Loucy (cell line): Measurements from ENCODE around the gene DEPDC5.

Source experiments
- EZH2phosphoT487 ChIP-seq: fragments of 200-600 bp; IDR thresholded peaks from 2 replicates; pipeline ENCODE4 v1.6.1; 2018; ENCODE audit warnings: antibody characterized with exemption, mild to moderate bottlenecking, moderate library complexity, borderline replicate concordance
- TF ChIP-seq, protein P1 (sequence below): fragments of 200-600 bp; sonication (generic); conservative IDR thresholded peaks from 2 replicates; pipeline ENCODE4 v1.5.1; 2014; ENCODE audit warnings: mild to moderate bottlenecking, antibody characterized with exemption, low read length

DNA sequence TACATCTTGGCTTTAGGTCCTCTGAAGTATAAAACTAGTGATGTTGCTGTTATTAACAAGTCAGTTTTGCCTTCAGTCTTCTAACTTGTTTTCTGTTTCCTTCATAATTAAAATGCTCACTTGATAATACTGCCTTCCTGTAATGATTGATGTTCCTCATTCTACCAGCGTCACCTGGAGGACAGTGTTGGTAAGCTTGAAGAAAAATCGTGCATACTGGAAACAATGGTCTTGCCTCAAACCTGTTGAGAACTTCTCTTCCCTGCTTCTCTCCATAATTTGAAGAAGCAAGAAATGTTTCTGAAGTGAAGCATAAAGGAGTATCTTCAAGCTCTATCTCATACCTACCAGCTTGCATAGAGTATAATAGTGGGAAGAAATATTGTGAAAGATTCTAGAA lies 193.5 kb downstream of the DEPDC5 start:
- TF ChIP-seq, protein P1, sequence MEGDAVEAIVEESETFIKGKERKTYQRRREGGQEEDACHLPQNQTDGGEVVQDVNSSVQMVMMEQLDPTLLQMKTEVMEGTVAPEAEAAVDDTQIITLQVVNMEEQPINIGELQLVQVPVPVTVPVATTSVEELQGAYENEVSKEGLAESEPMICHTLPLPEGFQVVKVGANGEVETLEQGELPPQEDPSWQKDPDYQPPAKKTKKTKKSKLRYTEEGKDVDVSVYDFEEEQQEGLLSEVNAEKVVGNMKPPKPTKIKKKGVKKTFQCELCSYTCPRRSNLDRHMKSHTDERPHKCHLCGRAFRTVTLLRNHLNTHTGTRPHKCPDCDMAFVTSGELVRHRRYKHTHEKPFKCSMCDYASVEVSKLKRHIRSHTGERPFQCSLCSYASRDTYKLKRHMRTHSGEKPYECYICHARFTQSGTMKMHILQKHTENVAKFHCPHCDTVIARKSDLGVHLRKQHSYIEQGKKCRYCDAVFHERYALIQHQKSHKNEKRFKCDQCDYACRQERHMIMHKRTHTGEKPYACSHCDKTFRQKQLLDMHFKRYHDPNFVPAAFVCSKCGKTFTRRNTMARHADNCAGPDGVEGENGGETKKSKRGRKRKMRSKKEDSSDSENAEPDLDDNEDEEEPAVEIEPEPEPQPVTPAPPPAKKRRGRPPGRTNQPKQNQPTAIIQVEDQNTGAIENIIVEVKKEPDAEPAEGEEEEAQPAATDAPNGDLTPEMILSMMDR: peak; percentile 96
- no peak for TF ChIP-seq EZH2phosphoT487
